Sigmoid colon (tissue), 4 donors: ENCODE results near the gene OR2B3.

Experiments used
- CTCF ChIP-seq, 4 experiments: fragments of 450-650 bp in 3 of 4; fragments of 200-600 bp in 1 of 4; IDR thresholded peaks; one replicate each; pipeline ENCODE4 v1.5.1; 2016 to 2019; ENCODE audit warnings: antibody characterized with exemption in 4 of 4, mild to moderate bottlenecking in 3 of 4, moderate library complexity in 2 of 4
- EP300 ChIP-seq, 4 donors: sonication (generic); formaldehyde crosslinking; IDR thresholded peaks; one replicate each; pipeline ENCODE4 v1.6.1; 2017; ENCODE audit warnings: antibody characterized with exemption in 4 of 4
- POLR2A ChIP-seq, 2 donors: fragments of 450-650 bp; IDR thresholded peaks; one replicate each; pipeline ENCODE4 v1.6.1; 2016; ENCODE audit warnings: antibody characterized with exemption in 2 of 2, mild to moderate bottlenecking in 2 of 2, moderate library complexity in 2 of 2
- POLR2AphosphoS5 ChIP-seq, 4 donors: sonication (generic); formaldehyde crosslinking; IDR thresholded peaks; one replicate each; pipeline ENCODE4 v1.6.1; 2017; ENCODE audit warnings: antibody characterized with exemption in 4 of 4

DNA sequence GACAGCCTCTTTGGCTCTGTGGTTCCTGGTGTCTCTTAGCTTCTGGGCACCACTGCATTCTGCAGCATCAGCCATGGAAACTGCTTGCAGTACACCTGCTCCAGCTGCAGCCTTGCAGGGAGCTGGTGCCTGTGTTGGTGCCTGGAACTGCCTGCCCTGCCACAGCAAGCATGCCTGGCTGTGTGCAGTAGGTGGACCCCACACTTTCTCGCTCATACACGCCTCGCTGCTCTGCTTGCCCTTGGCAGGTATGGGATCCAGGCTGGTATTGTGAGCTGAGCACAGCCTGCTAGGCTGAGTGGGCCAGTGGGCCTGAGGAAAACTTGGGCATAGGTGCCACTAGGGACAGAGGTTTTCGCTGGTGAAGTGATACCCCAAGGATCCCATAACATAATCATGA lies 43.5 kb upstream of the OR2B3 start:
- TF ChIP-seq CTCF (IDR thresholded peaks at IDR 0.05) (no peak), POLR2AphosphoS5 (IDR thresholded peaks at IDR 0.05) (no peak), POLR2A (IDR thresholded peaks at IDR 0.05) (no peak), EP300 (IDR thresholded peaks at IDR 0.05) (no peak)
